ENCODE data around the gene TMEM63A.
"Not testable (repeated sequence)": the region's sequence is repeated elsewhere in the genome, so short reads cannot be mapped to it uniquely, and the experiment has no call there.

The TMEM63A gene

GRCh38 chr1:225908013-225908640, 25.9 kb upstream of the TMEM63A start:
- no peak for DNase-seq

- no peak for DNase-seq
Measured at GRCh38 chr1:225907341-225907740, 25.2 kb upstream of the TMEM63A start.

- DNase-seq = no peak
Measured at GRCh38 chr1:225906467-225906866, 24.3 kb upstream of the TMEM63A start.

- DNase-seq = no peak
Measured at GRCh38 chr1:225903623-225904022, 21.4 kb upstream of the TMEM63A start.

GRCh38 chr1:225899044-225899925, 17.1 kb upstream of the TMEM63A start:
- no peak for DNase-seq

GRCh38 chr1:225897595-225898514, 15.7 kb upstream of the TMEM63A start:
- DNase-seq = no peak

- DNase-seq = peak; percentile 61
Measured at GRCh38 chr1:225896937-225897549, 14.9 kb upstream of the TMEM63A start.

GRCh38 chr1:225896494-225896893, 14.3 kb upstream of the TMEM63A start:
- no peak for DNase-seq

- no peak for DNase-seq
Measured at GRCh38 chr1:225892307-225892706, 10.1 kb upstream of the TMEM63A start.

GRCh38 chr1:225891229-225891972, 9.2 kb upstream of the TMEM63A start:
- DNase-seq = no peak

GRCh38 chr1:225890346-225891228, 8.4 kb upstream of the TMEM63A start:
- no peak for DNase-seq

GRCh38 chr1:225889743-225890142, 7.6 kb upstream of the TMEM63A start:
- DNase-seq = no peak

- DNase-seq = no peak
Measured at GRCh38 chr1:225888898-225889601, 6.9 kb upstream of the TMEM63A start, which contains the start of gene LEFTY1. Gene LEFTY1, minus strand, starts transcription at chr1:225889146. Its CDS starts 80 bp downstream, at chr1:225889066.

- no peak for DNase-seq
Measured at GRCh38 chr1:225888289-225888897, 6.2 kb upstream of the TMEM63A start.

- DNase-seq = not testable (repeated sequence)
Measured at GRCh38 chr1:225887554-225888288, 5.5 kb upstream of the TMEM63A start.

GRCh38 chr1:225887030-225887314, 4.8 kb upstream of the TMEM63A start:
- DNase-seq = no peak

- no peak for DNase-seq
Measured at GRCh38 chr1:225886159-225887029, 4.2 kb upstream of the TMEM63A start.

- DNase-seq = no peak
Measured at GRCh38 chr1:225885336-225885735, 3.2 kb upstream of the TMEM63A start.

Measured in NK-92 treated with Interleukin-12 subunit alpha and Interleukin-12 subunit beta, amount 100 ng/mL, for 24 hours (cell line).